NCI-H345 (cell line): ENCODE results near the gene QDPR.
A peak's percentile ranks its signal among the peaks of the same experiment; 100 is the strongest.
"Not testable (repeated sequence)": the region's sequence is repeated elsewhere in the genome, so short reads cannot be mapped to it uniquely, and the experiment has no call there.

ENCODE experiments used
- DNase-seq: peaks from one replicate; lab custom pipeline; 2025; lab: John Stamatoyannopoulos, UW

The QDPR gene

GRCh38 chr4:17490575-17491059 lies 21.3 kb downstream of the QDPR start:
- DNase-seq, result no peak

- DNase-seq, result no peak
Measured at GRCh38 chr4:17489721-17490120, 22.2 kb downstream of the QDPR start.

GRCh38 chr4:17489123-17489522 lies 22.8 kb downstream of the QDPR start:
- DNase-seq, result no peak

DNA sequence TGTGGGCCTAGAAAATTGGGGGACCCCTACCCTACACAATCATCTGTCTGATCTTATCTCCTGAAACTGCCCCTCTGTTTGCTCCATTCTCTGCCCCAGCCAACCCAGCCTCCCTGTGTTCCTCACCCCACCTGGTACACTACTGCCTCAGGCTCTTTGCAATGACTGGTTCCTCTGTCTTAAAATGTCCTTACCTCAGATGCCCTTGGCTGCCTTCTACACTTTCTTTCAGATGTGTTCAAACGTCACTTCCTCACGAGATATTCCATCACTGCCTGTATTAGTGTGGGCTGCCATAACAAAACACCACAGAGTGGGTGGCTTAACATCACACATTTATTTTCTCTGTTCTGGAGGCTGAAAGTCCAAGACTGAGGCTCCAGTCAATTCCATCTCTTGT lies 29.2 kb downstream of the QDPR start:
- no peak for DNase-seq

- DNase-seq, result no peak
Measured at GRCh38 chr4:17480955-17481354, 30.9 kb downstream of the QDPR start.

DNA sequence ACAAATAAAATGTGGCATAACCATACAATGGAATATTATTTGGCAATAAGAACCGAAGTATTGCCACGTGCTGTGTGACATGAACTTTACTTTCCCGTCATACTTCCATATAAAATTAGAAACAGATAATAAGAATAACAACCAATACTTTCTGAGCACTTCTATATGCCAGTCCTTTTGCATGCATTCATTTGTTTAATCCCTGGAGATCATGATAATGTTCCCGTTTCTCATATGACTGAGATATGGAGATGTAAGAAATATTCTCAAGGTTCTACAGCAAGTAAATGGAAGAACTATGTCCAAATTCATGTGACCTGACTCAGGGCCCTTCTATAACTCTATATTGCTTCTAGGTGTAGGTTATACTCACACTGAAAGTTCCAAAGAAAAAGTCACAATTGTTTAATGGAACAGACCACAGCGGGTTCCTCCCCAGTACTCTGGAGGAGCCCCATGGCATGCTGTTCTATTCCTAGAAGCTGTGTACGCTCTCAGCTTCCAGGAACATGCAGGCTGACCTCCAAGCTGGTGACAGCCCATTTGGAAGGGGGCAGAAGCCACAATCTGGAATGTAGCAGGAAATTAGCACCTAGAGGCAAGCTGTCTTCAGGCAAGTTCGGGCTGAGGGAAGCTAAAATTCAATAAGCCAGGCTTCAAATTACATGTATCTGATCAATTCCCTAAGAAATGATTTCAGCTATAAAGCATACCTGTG lies 31.5 kb downstream of the QDPR start:
- DNase-seq, result no peak

- DNase-seq, result no peak
Measured at GRCh38 chr4:17477774-17478472, 34.0 kb downstream of the QDPR start.

DNA sequence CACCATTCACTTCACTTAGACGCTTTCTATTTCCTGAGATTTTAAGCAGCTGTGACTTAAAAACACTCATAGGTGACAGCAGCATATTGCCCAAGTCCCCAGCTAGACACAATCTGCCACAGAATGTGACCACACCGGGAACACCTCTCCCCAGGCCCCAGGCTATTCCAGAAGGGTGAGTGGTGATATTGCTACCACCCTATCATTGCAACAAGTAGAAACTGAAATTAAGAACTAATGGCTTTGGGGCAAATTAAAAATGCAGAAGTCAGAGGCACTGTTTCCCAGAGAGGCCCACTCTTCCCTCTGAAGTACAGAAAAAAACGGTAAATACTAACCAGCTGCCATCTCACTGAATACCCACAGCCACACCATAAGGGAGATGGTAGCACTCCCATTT lies 35.0 kb downstream of the QDPR start:
- no peak for DNase-seq

- DNase-seq, result no peak
Measured at GRCh38 chr4:17475481-17475880, 36.4 kb downstream of the QDPR start.

DNA sequence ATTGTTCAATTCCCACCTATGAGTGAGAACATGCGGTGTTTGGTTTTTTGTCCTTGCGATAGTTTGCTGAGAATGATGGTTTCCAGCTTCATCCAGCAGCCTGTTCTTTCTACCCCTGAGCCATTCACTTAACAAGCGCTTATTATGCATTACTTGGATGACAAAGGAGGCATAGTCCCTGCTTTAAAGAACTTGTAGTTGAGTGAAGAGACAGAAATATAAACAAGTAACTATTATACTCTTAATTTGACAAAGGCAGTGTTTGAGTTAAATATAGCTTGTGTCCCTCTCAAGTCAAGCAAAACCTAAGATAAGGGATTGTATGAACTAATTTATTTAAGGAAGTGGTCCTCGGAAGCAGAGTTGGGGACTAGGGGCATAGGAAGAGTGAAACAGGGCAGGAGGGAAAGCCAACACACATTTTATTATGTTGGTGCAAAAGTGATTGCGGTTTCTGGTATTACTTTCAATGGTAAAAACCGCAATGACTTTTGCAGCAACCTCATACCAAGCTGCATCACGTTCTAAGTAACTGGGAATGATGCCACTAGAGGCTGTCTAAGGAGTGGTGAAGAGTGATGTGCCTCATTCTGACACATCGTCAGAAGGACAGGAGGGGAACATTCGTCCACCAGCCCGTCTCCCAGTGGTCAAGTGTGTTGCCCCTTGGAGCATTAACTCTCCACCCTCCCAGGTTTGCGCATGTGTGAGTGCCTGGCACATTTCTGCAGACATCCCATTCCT lies 41.8 kb downstream of the QDPR start:
- no peak for DNase-seq

GRCh38 chr4:17468619-17469221 lies 43.2 kb downstream of the QDPR start:
- DNase-seq, result no peak

DNA sequence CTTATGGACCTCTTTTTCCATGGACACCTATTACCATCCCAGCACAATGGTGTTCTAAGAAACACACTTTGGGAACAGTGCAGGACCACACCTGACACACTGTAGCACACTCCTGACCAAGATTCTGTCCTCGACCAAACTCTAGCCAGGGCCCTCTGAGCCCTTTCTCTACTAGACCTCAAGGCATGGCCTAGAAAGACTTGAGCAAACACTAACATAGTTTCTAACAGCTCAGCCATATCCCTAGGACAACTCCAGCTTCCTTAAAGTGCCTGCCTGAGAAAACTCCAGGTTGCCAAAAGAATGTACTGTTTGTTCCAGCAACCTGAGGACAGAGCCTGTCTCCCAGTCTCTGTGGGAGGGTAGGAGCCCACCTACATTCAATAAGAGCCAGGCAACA lies 48.3 kb downstream of the QDPR start:
- no peak for DNase-seq

- no peak for DNase-seq
Measured at GRCh38 chr4:17450269-17450804, 61.6 kb downstream of the QDPR start.

DNA sequence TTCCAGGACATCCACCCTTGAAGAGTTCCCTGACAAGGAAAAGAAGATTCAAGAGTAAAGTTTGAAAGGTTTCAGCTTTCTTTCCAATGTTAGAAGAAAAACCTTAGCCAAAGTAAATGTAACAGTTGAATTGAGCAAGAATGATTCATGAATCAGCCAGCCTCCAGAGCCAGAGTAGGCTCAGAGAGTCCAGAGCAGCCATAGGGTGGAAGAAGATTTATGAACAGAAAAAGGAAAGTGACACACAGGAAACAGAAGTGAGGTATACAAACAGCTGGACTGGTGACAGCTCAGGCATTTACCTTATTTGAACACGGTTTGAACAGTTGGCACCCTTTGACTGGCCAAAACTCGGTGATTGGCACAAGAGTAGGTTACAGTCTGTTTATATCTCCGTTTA lies 63.2 kb downstream of the QDPR start:
- DNase-seq, result no peak

GRCh38 chr4:17447675-17448298 lies 64.1 kb downstream of the QDPR start:
- peak; percentile 24 for DNase-seq

GRCh38 chr4:17447056-17447455 lies 64.8 kb downstream of the QDPR start:
- DNase-seq, result no peak

DNA sequence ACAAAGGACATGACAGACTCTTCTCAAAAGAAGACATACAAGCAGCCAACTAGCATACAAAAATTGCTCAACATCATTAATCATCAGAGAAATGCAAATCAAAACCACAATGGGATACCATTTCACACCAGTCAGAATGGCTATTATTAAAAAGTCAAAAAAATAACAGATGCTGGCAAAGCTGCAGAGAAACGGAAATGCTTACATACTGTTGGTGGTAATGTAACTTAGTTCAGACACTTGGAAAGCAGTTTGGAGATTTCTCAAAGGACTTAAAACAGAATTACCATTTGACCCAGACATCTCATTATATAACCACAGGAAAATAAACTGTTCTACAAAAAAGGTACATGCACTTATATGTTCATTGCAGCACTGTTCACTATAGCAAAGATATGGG lies 69.4 kb downstream of the QDPR start:
- DNase-seq, result not testable (repeated sequence)

DNA sequence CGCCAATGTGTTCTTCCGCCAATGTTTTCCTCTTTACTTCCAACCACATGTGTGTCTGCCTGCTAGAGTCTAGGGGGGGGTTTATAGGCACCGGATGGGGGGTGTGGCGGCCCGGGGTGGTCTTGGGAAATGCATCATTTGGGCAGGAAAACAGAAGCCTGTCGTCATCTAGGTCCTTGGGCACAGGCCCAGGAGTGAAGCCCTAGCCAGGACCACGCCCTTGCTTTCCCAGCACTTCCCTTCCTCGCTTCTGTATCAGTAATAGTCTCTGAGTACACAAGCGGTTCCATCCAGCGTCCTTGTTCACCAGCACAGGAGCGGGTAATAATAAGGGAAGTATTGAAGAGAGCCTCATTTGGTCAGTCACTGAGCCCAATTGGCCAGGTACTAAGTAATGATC lies 74.5 kb downstream of the QDPR start:
- no peak for DNase-seq

- DNase-seq, result no peak
Measured at GRCh38 chr4:17436750-17437090, 75.2 kb downstream of the QDPR start.
